Measurements from ENCODE around the gene MSI2.

DNA sequence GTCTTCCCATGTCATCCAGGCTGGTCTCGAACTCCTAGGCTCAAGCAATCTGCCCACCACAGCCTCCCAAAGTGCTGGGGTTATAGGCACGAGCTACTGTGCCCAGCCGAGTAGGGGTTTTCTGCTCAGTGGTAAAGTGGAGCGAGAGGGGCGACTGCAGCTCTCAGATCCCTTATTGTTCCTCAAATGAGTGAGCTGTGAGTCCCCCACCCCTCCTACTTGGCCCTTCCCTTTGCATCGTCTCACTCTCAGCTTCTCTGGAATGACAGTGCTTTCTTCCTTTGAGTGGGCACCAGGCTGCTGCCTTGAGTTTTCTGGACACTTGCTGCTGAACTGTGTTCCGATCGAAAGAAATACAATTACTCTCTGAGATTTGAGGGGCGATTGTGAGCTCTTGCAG is 63.5 kb downstream of the MSI2 start:
- no peak for TF ChIP-seq POLR2A (IDR thresholded peaks at IDR 0.05)
- TF ChIP-seq, protein P1, sequence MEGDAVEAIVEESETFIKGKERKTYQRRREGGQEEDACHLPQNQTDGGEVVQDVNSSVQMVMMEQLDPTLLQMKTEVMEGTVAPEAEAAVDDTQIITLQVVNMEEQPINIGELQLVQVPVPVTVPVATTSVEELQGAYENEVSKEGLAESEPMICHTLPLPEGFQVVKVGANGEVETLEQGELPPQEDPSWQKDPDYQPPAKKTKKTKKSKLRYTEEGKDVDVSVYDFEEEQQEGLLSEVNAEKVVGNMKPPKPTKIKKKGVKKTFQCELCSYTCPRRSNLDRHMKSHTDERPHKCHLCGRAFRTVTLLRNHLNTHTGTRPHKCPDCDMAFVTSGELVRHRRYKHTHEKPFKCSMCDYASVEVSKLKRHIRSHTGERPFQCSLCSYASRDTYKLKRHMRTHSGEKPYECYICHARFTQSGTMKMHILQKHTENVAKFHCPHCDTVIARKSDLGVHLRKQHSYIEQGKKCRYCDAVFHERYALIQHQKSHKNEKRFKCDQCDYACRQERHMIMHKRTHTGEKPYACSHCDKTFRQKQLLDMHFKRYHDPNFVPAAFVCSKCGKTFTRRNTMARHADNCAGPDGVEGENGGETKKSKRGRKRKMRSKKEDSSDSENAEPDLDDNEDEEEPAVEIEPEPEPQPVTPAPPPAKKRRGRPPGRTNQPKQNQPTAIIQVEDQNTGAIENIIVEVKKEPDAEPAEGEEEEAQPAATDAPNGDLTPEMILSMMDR (IDR thresholded peaks at IDR 0.05) = no peak
